ENCODE data around the gene PELI3. TPM values are rescaled to one million over a fixed set of nuclear protein-coding genes. Genes with fewer than 3 reads are reported as not detected.

Gene PELI3
- total and polyA plus RNA-seq, 2 of the 8 experiments (the other 6 are each of a cell fraction or from before 2014, with no cell fraction given), result 5.2 to 7.6 TPM

DNA sequence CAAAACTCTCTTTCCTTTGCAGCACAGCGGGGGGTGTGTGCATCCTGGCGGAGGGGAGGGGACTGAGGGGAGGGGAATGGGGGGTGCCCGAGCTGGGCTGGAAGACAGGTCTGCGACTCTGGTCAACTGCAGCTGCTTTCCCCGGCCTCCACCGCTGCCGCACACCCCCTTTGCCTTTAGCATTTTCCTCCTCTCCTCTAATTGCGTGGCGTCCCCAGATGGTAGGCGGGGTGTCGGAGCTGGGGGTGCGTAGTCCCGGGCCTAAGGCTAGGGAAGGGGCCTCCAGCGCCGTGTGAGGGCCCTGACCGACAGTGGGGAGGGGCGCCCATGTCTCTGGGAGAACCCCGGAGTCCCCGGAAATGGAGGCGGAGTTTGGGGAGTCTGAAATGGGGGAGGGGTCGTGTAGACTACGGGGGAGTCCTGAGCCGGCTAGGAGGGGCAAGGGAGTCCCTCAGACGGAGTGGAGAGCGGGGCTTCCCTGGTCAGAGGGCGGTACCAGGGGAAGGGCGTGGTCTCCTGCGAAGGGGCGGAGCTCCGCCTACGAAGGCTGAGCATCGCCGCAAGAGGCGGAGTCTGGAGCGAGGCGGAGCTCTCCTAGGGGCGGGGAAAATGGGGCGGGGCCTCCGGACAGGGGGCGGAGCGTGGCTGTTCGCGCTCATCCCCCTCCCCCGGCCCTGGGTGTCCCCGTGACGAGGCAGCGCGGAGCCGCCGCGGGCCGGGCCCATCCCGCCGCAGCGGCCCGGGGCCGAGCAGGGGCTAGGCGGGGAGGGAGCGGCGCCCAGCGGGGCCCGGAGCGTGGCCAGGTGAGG is at the start of gene PELI3 (continued):
- TF ChIP-seq SIN3A (conservative IDR thresholded peaks at IDR 0.05 in 1 of 2, IDR thresholded peaks at IDR 0.05 in 1 of 2; ENCODE audit: low read depth in 1 of 2, low read length in 2 of 2) (peak; percentile 9 to 23; a peak in 1 of 4 replicates), GABPA (IDR thresholded peaks at IDR 0.05; ENCODE audit: borderline replicate concordance, insufficient read depth, low read length) (no peak), BACH1 (IDR thresholded peaks at IDR 0.05; ENCODE audit: low read length) (no peak), KDM4A (IDR thresholded peaks at IDR 0.05; ENCODE audit: low read depth, low read length, severe bottlenecking) (peak; percentile 6), ASH2L (IDR thresholded peaks at IDR 0.05; ENCODE audit: low read length) (peak; percentile 86), RAD21 (IDR thresholded peaks at IDR 0.05 in 1 of 2, conservative IDR thresholded peaks at IDR 0.05 in 1 of 2; ENCODE audit: low read depth in 2 of 2, low read length in 2 of 2) (peak in 1 of 2 experiments; percentile 12; a peak in 1 of 4 replicates)
- TF ChIP-seq, protein P1, sequence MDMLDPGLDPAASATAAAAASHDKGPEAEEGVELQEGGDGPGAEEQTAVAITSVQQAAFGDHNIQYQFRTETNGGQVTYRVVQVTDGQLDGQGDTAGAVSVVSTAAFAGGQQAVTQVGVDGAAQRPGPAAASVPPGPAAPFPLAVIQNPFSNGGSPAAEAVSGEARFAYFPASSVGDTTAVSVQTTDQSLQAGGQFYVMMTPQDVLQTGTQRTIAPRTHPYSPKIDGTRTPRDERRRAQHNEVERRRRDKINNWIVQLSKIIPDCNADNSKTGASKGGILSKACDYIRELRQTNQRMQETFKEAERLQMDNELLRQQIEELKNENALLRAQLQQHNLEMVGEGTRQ (IDR thresholded peaks at IDR 0.05; ENCODE audit: low read length), result no peak
